HG02884 (cell line): ENCODE results near the gene LRSAM1.

Experiments
- ATAC-seq: cut with Tn5 transposase; IDR thresholded peaks from one replicate; pipeline ENCODE4 v1.9.1; 2021; ENCODE audit warnings: mild to moderate bottlenecking, moderate library complexity; ENCODE audit not compliant: unreplicated experiment

The LRSAM1 gene

DNA sequence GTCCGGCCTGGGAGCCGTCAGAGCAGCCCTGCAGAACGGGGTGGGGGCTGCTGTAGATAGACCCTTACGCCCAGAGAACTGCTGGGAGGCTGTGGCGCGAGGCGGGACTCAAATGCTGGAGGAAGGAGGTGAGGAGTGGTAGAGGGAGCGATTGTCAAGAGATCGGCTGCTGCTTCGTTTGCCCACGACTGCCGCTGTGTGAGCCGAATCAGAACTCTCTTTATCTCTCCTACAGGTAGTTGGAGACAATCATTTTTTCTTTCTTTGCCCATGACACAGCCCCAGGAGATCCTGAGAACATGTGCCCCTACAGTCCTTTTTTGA is 26.7 kb upstream of the LRSAM1 start:
- no peak for ATAC-seq

DNA sequence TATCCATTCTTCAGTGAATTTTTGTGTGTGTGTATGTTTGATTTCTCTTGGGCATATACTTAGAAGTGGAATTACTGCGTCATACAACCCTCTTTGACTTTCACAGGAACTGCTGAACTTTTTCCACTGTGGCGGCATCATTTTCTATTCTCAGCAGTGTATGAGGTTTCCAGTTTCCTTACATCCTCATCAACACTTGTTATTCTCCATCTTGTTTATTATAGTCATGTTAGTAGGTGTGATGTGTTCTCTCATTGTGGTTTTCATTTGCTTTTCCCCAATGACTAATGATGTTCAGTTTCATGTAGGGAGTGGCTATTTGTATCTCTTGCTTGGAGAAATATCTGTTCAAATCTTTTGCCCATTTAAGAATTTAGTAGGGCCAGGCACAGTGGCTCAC is 24.6 kb upstream of the LRSAM1 start:
- no peak for ATAC-seq

DNA sequence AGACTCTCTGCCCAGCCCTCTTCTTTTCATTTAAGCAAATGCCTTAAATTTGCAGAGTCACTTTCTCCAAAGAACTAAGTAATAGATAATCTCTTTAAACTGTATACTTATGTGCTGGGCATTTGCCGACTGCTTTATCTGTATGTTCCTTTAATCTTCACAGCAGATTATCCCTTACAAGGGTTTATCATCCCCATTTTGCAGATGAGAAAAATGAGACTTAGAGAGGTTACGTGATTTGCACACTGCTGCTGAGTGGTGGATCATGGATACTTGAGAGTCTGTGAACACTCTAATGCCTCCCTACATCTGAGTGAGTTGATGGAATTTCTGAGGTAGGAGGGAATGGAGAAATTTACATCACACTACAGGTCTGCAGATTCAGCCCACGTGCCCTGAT is 23.0 kb upstream of the LRSAM1 start:
- no peak for ATAC-seq

DNA sequence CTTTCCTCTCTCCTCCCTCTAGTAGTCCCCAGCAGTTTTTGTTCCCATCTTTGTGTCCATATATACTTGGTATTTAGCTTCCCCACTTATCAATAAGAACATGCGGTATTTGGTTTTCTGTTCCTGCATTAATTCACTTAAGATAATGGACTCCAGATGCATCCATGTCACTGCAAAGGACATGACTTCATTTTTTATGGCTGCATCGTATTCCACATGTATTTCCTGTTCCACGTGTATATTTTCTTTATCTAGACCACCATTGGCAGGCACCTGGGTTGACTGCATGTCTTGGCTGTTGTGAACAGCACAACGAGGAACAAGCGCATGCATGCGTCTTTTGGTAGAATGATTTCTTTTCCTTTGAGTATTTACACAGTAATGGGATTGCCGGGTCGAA is 20.9 kb upstream of the LRSAM1 start:
- no peak for ATAC-seq

DNA sequence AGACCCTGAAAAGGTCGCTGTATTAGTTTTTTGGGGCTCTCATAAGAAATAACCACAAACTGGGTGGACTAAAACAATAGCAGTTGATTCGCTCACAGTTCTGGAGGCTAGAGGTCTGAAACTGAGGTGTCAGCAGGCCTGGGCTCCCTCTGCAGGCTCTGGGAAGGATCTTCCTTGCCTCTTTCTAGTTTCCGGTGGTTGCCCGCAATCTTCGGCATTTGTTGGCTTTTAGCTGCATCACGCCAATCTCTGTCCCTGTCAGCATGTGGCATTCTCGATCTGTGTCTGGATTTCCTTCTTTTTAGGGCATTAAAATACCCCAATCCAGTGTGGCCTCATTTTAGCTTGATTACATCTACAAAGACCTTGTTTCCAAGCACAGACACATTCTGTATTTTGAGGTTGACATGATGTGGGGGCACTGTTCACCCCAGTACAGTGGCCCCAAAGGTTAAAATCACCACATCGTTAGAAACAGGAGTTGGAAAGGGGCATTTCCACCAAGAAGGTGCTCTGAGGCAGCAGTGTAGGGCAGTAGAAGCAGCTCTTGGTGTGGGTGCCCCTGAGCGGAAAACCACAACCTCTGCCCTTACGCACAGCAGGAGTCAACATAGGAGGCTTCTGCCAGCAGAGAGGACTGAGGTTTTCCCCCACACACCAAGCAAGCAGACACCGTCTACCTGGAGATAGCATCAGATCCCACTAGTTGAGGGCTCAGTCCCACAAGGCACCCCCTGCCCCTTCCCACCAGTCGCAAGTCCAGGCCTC is 13.6 kb upstream of the LRSAM1 start:
- no peak for ATAC-seq

DNA sequence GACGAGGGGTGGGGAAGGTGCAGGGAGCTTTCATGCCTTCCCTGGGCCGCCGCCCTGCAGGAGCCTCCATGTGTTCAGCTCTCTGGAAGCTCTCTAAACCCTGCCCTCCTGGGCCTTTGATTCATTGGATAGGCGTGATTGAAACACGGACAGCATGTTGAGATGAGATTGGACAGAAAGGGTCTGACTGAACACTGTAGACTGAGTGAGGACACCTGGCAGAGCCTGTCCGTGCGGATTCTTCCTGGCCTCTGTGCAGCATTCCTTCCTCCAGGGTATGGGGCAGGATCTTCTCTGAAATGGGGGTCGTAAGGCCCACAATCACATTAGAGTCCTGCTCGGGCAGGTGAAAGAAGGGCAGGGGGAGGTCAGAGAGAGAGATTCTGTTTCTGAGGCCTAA is 12.9 kb upstream of the LRSAM1 start:
- no peak for ATAC-seq

DNA sequence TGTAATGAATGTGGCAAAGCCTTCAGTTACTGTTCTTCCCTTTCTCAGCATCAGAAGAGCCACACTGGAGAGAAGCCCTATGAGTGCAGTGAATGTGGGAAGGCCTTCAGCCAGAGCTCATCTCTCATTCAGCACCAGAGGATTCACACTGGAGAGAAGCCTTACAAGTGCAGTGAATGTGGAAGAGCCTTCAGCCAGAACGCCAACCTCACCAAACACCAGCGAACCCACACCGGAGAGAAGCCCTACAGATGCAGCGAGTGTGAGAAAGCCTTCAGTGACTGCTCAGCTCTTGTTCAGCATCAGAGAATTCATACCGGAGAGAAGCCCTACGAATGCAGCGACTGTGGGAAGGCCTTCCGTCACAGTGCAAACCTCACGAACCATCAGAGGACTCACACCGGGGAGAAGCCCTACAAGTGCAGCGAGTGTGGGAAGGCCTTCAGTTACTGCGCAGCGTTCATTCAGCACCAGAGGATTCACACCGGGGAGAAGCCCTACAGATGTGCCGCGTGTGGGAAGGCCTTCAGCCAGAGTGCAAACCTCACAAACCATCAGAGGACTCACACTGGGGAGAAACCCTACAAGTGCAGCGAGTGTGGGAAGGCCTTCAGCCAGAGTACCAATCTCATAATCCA is 6.9 kb upstream of the LRSAM1 start:
- ATAC-seq = no peak

DNA sequence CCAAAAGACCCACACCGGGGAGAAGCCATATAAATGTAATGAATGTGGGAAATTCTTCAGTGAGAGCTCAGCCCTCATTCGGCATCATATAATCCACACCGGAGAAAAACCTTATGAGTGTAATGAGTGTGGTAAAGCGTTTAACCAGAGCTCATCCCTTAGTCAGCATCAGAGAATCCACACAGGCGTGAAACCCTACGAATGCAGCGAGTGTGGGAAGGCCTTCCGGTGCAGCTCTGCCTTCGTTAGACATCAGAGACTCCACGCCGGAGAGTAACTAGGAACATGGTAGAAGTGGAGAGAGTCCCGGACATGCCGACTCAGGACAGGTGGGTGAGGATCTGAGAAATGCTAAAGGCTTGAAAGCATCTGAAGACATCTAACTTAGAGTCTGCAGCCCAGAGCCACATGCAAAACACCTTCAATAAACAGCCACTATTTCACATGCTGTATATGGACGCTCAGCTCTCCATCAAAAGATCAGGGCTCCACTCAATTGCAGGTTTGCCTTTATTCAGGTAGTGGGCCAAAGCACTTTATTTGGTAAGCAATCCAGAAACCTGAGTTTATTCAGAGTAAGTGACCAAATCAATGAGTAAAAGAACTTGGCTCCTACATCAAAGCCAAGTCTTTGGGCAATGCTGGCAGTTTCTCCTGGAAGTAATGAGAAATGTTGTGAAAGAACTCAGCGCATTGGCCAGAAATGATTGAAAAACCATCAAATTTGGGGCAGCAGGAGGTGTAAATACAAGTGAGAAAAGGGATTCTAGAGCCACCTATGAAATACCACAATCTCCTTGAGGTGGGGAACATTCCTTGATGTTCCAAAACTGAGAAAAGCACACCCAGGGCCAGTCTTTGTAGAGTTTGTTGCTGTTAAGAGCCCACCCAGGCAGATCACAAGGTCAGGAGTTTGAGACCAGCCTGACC is 6.1 kb upstream of the LRSAM1 start:
- no peak for ATAC-seq

DNA sequence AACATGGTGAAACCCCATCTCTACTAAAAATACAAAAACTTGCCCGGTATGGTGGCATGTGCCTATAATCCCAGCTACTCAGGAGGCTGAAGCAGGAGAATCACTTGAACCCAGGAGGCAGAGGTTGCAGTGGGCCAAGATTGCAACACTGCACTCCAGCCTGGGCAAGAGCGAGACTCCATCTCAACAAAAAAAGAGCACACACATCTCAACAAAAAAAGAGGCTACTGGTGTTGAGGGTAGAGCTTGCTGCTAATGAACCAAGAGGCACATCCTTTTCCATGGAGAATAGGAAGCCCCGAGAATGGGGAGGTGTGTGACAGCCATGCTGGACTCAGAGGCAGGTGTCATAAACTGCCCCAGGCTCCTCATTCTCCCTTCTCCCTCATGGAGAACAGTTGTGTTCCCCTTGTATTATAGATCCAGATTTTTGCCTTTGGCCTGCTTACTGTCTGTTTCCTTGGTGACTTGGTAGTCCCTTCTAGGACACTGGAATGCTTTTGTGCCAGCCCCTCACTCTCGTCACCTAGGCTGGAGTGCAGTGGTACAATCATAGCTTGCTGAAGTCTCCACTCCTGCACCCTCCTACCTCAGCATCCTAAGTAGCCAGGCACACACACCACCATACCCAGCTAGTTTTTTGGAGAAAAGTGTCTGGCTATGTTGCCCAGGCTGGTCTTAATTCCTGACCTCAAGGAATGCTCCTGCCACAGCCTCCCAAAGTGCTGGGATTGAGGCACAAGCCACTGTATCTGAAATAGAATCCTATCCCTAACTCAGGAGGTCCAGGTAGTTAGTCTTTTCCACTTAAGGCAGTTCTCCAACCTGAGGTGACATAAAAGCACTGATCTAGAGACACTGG is 5.2 kb upstream of the LRSAM1 start:
- no peak for ATAC-seq

DNA sequence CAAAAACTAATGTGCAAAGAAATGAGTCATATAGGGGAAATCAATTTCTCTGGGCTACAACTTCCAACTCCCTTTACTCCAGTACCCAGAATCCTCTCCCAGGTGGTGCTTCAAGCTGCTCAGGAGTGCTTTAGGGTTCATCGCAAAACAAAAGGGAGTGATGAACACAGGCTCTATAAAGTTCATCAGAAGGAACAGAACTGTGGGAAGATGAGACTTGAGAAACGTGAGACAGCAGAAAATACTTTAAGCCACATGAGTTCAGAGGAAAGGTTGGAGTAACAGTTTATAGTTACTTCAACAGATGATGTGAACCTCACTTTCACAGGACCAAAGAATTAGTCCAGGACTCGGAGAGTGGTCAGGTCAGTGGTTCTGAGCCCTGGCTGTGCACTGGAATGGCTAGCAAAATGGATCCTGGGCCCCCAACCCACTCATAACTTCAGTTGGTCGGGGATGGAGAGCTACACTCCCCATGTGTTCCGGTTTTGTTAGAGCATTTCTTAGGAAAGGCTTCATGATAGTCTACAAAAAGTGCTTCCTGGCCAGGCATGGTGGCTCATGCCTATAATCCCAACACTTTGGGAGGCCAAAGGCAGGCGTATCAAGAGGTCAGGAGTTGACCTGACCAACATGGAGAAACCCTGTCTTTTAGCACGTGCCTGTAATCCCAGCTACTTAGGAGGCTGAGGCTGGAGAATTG is 4.4 kb upstream of the LRSAM1 start:
- ATAC-seq = no peak

DNA sequence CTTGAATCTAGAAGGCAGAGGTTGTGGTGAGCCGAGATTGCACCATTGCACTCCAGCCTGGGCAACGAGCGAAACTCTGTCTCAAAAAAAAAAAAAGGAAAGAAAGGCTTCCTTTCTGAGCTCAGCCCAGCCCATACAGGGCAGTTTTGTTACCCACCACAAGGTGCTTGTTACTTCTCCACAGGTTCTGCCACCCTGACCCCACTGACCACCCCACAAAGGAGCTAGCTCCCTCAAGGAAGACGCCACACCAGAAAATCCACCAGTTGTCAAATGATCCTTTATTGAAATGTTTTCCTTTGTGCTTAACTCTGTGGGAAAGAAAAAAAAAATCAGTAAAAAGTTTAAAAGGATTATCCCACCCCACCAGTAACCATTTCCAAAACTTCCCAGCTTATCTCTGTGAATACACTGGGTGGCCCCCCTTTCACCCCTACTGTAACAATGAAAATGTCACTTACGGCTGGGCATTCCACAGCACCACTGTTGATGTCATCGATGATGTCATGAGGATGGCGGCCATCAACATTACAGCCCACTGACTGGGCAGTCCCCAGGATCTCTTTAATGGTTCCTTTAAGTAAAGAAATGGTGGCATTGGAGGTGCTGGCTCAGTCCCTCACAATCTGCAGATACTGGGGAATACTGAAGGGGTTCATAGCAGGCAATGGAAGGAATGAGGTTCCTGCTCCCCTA is 3.7 kb upstream of the LRSAM1 start:
- no peak for ATAC-seq

DNA sequence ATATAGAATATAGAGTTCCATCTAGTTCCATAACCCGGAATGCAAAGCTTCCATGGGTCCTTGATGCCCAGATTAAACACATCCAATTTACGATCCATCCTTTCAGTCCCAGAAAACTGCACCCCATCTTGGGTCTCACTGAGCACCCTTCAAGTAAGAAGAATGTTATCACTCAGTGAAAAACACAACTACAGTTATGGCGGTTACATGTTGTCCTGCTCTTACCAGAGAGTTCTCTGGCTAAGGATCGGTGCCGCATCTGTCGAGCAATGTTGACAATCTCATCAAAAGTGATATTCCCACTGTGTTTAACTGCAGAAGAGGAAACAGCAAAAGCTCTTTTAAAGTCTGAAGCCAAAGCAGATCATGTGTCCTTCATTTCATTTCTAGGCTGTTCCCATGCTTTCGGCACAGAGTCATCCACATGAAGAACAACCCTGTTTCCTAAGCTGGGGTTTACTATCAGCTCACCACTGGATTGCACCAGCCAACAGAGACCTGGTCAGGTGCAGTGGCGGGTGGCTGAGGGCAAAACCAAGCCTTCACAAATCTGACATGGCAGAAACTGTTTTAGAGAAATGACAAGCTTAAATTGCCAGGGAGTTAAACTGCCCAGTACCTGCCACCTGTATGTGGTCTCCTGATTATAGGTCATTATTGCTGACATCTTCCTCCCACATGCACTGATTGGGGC is 3.1 kb upstream of the LRSAM1 start:
- ATAC-seq = no peak

DNA sequence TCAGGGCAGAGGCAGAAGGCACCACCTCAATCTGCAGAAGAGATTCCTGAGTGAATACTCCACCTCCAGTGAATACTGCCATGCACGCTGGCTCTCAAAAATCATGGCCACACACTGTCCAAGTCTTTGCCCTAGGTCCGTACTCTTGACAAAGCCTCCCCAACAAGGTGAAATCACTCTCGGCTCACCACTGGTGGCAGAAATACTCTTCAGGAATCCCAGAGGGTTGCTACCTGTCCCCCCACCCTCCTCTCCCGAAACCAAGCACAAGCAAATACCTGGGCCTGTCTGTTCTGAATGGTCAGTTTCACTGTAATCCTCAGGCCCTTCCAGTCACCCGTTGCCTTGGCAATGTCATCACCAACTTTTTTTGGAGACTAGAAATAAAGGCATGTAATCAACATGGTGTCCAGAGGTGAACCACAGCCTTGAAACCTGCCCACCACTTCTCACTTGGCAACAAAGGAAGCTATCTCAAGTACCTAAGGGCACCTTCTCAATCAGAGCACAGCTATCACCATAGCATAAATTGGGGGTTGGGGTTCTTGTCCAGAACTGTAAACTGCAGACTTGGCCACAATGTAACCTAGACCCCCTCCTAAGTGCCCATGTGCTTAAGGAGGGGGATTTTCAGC is 1.9 kb upstream of the LRSAM1 start:
- ATAC-seq = no peak

DNA sequence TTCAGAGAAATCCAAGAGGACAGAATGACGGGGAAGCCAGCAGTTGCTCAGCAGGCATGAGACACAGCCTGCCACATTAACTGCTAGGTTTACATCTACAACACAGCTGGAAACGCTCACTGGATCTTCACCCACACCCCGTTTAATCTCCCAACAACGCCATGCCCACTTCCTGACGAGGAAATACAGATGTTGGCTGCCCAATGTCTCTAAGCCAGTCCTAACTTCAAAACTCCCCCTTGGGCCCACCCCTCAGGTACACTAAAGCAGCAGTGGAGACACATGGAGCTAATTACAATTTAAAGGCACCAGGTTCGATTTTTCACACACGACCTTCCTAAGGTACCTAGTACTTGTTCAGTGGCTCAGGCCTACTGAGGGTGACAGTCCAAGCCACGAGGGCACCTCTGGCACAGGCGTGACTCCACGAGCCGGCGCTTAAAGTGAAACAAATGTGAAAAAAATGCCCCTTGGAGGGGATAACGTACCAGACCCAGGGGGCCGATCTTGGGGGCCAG is 1.0 kb upstream of the LRSAM1 start:
- ATAC-seq = no peak

DNA sequence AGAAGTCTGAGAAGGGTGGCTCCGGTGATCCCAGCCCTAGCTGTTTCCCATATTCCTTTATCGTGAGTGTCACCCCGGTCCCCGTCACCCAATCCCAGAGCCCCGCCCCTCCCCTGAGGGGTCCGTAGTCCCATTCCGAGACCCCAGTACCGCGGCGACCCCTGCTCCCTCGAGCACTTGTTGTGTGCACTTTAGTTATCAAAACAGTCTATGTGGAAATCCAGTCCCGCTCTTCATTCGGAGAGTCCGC is 223 bp downstream of the LRSAM1 start:
- peak; percentile 26 for ATAC-seq

DNA sequence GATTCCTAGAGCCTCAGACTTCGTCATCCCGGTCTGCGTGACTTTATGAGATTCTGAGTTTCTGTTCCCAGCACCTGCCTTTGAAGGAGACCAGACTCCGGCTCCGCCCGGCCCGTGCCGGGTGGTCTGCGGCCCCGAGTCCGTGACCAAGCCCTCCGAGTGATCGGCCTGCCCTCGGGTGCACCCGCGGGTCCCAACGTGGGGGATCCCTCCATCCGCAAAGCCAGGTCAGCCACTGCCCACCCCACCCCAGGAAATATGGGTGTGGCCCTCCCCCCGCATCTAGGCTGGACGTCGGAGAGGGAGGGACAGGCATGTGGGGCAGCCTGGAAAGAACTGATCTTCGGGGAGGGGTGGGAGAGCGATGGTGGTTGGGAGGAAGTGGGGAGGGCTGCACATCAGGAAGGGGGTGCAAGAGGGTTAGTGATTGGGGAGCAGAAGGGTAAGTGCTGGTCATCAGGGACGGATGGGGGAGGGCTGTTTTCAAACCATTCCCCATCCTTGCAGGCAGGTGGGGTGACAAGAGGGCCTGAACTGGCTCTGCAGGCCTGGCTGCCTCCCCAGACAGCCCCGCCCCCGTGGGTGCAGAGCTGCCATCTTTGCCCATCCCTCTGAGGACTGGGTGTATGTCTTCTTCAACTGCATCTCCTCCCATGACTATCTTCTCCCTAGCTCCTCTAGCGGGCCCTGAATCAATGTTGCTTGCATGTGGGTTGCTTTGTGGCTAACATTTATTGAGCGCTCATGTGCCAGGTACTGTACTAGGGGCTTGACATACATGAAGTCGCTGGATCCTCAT is 747 bp downstream of the LRSAM1 start:
- peak; percentile 4 for ATAC-seq

DNA sequence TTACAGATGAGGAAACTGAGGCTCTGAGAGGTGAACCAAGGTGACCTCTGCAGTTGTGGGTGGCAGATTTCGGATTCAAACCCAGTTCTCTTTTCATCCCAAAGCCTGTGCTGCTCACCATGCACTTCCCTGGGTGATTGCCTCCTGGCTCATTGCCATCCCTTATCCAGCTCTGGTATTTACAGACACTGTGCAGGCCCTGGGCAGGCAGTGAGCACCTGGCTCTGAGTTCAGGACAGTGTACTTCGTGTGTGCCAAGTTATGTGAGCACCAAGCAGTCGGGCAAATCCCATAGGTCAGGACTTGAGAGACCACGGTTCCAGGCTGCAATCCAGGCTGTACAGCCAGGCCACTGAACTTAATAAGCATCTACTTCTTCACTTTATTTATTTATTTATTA is 1.4 kb downstream of the LRSAM1 start:
- no peak for ATAC-seq
